H1 (cell line): ENCODE measurements around the gene TM9SF2. TPM values are rescaled to one million over a fixed set of nuclear protein-coding genes. Genes with fewer than 3 reads are reported as not detected.

Experiments used
- CTCF ChIA-PET: fragments of 300-600 bp; sonication (Branson Sonifier 250); formaldehyde crosslinking; loops from one replicate; lab custom pipeline; 2021; ENCODE audit not compliant: partially characterized antibody; lab: Charles Lee
- POLR2A ChIA-PET: fragments of 300-600 bp; sonication (Branson Sonifier 250); formaldehyde crosslinking; loops from one replicate; lab custom pipeline; 2021; ENCODE audit warnings: inconsistent platforms; ENCODE audit not compliant: partially characterized antibody; lab: Charles Lee
- DNase-seq, 2 experiments: peaks; one replicate each; pipeline versions ENCODE4 v3.0.0 to v3.0.0-alpha.2; 2010 to 2022; ENCODE audit warnings: low spot score in 2 of 2, low read depth in 1 of 2, mixed read lengths in 1 of 2
- FAIRE-seq: peaks from 2 replicates; lab custom pipeline; 2011; peaks lifted over from hg19 to GRCh38; lab: Jason Lieb, UNC
- H2AFZ ChIP-seq: 2 replicates; pipeline ENCODE4 v1.8.1; 2012; ENCODE audit warnings: low read length, inconsistent platforms
- H2AK5ac ChIP-seq: 2 replicates; pipeline ENCODE4 v1.6.1; 2013; ENCODE audit warnings: low read depth, low read length
- H2BK120ac ChIP-seq: replicated peaks from 2 replicates; pipeline ENCODE3; 2013; ENCODE audit warnings: low read depth, low read length, inconsistent platforms
- H2BK12ac ChIP-seq: 2 replicates; pipeline ENCODE4 v1.6.1; 2013; ENCODE audit warnings: low read depth, low read length
- H2BK15ac ChIP-seq: 2 replicates; pipeline ENCODE4 v1.6.1; 2013; ENCODE audit warnings: low read length
- H2BK20ac ChIP-seq: 2 replicates; pipeline ENCODE4 v1.6.1; 2013; ENCODE audit warnings: low read length
- H2BK5ac ChIP-seq: 2 replicates; pipeline ENCODE4 v1.6.1; 2013; ENCODE audit warnings: low read depth, low read length
- H3K14ac ChIP-seq: 2 replicates; pipeline ENCODE4 v1.6.1; 2013; ENCODE audit warnings: inconsistent platforms; ENCODE audit not compliant: insufficient read length
- H3K18ac ChIP-seq: 2 replicates; pipeline ENCODE4 v1.6.1; 2013; ENCODE audit warnings: low read length; ENCODE audit errors: extremely low read depth
- H3K23ac ChIP-seq: 2 replicates; pipeline ENCODE4 v1.6.1; 2013; ENCODE audit warnings: inconsistent platforms; ENCODE audit not compliant: insufficient read length
- H3K23me2 ChIP-seq: 2 replicates; pipeline ENCODE4 v1.6.1; 2013; ENCODE audit warnings: low read depth, low read length
- H3K27ac ChIP-seq: 2 replicates; pipeline ENCODE4 v1.6.1; 2011; ENCODE audit warnings: low read depth, low read length, inconsistent platforms
- H3K27me3 ChIP-seq, 4 experiments: replicated peaks in 1 of 4; 1 replicate in 1 of 4; 2 replicates in 3 of 4; pipeline versions ENCODE4 v1.6.1 to v1.8.1; 2011 to 2013; ENCODE audit warnings: low read length in 3 of 4, mild to moderate bottlenecking in 3 of 4, inconsistent platforms in 2 of 4, mixed read lengths in 2 of 4, moderate library complexity in 1 of 4; ENCODE audit not compliant: control insufficient read depth in 3 of 4, insufficient read depth in 3 of 4; ENCODE audit errors: extremely low read depth in 1 of 4
- H3K36me3 ChIP-seq, 4 experiments: 2 replicates each; pipeline versions ENCODE4 v1.6.1 to v1.8.1; 2011 to 2013; ENCODE audit warnings: mild to moderate bottlenecking in 4 of 4, low read length in 3 of 4, moderate library complexity in 2 of 4, control low read depth in 1 of 4, inconsistent platforms in 1 of 4; ENCODE audit not compliant: insufficient read depth in 4 of 4, control insufficient read depth in 2 of 4
- H3K4ac ChIP-seq: replicated peaks from 2 replicates; pipeline ENCODE3; 2013; ENCODE audit warnings: low read length, low read depth, mixed read lengths, inconsistent platforms; ENCODE audit not compliant: insufficient read length
- H3K4me1 ChIP-seq, 4 experiments: replicated peaks in 1 of 4; 1 replicate in 1 of 4; 2 replicates in 3 of 4; pipeline versions ENCODE4 v1.6.1 to v1.8.1; 2011 to 2013; ENCODE audit warnings: low read length in 3 of 4, inconsistent platforms in 2 of 4, mixed read lengths in 1 of 4; ENCODE audit not compliant: insufficient read depth in 4 of 4, control insufficient read depth in 3 of 4
- H3K4me2 ChIP-seq, 2 experiments: 2 replicates each; pipeline versions ENCODE4 v1.6.1 to v1.8.1; 2011 to 2013; ENCODE audit warnings: low read depth in 2 of 2, low read length in 2 of 2, control low read depth in 1 of 2, inconsistent platforms in 1 of 2, mild to moderate bottlenecking in 1 of 2; ENCODE audit not compliant: insufficient read depth in 1 of 2
- H3K4me3 ChIP-seq, 4 experiments: fragments of 200-600, 300-600 bp in 1 of 4; sonication (generic), shearing (Covaris generic), sonication (Bioruptor Twin) in 1 of 4; 2 replicates each; pipeline versions ENCODE4 v1.5.1 to v1.8.1; 2011 to 2016; ENCODE audit warnings: low read length in 4 of 4, low read depth in 3 of 4, control low read depth in 2 of 4, inconsistent platforms in 2 of 4, mild to moderate bottlenecking in 2 of 4, mixed read lengths in 1 of 4, moderate library complexity in 1 of 4; ENCODE audit not compliant: insufficient read depth in 2 of 4; ENCODE audit errors: extremely low read depth in 1 of 4
- H3K56ac ChIP-seq: replicated peaks from 2 replicates; pipeline ENCODE3; 2013; ENCODE audit warnings: low read depth, mild to moderate bottlenecking, mixed read lengths, low read length, inconsistent platforms; ENCODE audit not compliant: insufficient read length
- H3K79me1 ChIP-seq: 2 replicates; pipeline ENCODE4 v1.6.1; 2013; ENCODE audit warnings: low read depth, low read length, control low read depth
- H3K79me2 ChIP-seq, 2 experiments: 2 replicates each; pipeline versions ENCODE4 v1.6.1 to v1.8.1; 2012 to 2013; ENCODE audit warnings: low read length in 2 of 2, mild to moderate bottlenecking in 2 of 2, inconsistent platforms in 1 of 2; ENCODE audit not compliant: insufficient read depth in 2 of 2, control insufficient read depth in 1 of 2
- H3K9ac ChIP-seq, 4 experiments: replicated peaks in 1 of 4; 1 replicate in 1 of 4; 2 replicates in 3 of 4; pipeline versions ENCODE4 v1.6.1 to v1.8.1; 2011 to 2013; ENCODE audit warnings: low read depth in 3 of 4, low read length in 3 of 4, control low read depth in 2 of 4, mild to moderate bottlenecking in 2 of 4, moderate library complexity in 2 of 4, inconsistent platforms in 1 of 4; ENCODE audit errors: extremely low read depth in 1 of 4
- H3K9me3 ChIP-seq, 2 experiments: 2 replicates each; pipeline versions ENCODE4 v1.6.1 to v1.8.1; 2012 to 2013; ENCODE audit warnings: mild to moderate bottlenecking in 2 of 2, moderate library complexity in 2 of 2, control low read depth in 1 of 2, inconsistent platforms in 1 of 2, low read depth in 1 of 2, low read length in 1 of 2, mixed read lengths in 1 of 2; ENCODE audit not compliant: insufficient read depth in 2 of 2
- H4K20me1 ChIP-seq, 2 experiments: replicated peaks in 1 of 2; 2 replicates each; pipeline versions ENCODE3 to v1.8.1; 2011 to 2013; ENCODE audit warnings: inconsistent platforms in 2 of 2, low read length in 2 of 2, mild to moderate bottlenecking in 1 of 2; ENCODE audit not compliant: insufficient read depth in 2 of 2, control insufficient read depth in 1 of 2
- H4K5ac ChIP-seq: 2 replicates; pipeline ENCODE4 v1.6.1; 2013; ENCODE audit warnings: low read length, low read depth, mixed read lengths, inconsistent platforms; ENCODE audit not compliant: insufficient read length
- H4K8ac ChIP-seq: 2 replicates; pipeline ENCODE4 v1.8.0; 2013; ENCODE audit warnings: mild to moderate bottlenecking, moderate library complexity, low read length, inconsistent platforms; ENCODE audit not compliant: insufficient read depth; ENCODE audit errors: extremely low read depth
- H4K91ac ChIP-seq: replicated peaks from 2 replicates; pipeline ENCODE3; 2013; ENCODE audit warnings: low read length, mixed read lengths, inconsistent platforms; ENCODE audit not compliant: insufficient read length
- BRCA1 ChIP-seq: IDR thresholded peaks from 2 replicates; pipeline ENCODE4 v1.6.1; 2012; ENCODE audit warnings: low read depth, low read length, improper control_type of control experiment
- CHD2 ChIP-seq: IDR thresholded peaks from 2 replicates; pipeline ENCODE4 v1.6.1; 2012; ENCODE audit warnings: low read length, improper control_type of control experiment
- EP300 ChIP-seq, 2 experiments: IDR thresholded peaks; 1 replicate in 1 of 2; 2 replicates in 1 of 2; pipeline ENCODE4 v1.6.1; 2011 to 2012; ENCODE audit warnings: low read depth in 2 of 2, low read length in 2 of 2, mild to moderate bottlenecking in 2 of 2, borderline replicate concordance in 1 of 2, inconsistent platforms in 1 of 2, moderate library complexity in 1 of 2
- KDM1A ChIP-seq: fragments of 200-600, 300-600 bp; sonication (generic); IDR thresholded peaks from 2 replicates; pipeline ENCODE4 v1.7.1; 2016; ENCODE audit warnings: mild to moderate bottlenecking, low read length, borderline replicate concordance
- KDM4A ChIP-seq: IDR thresholded peaks from one replicate; pipeline ENCODE4 v1.7.1; 2012; ENCODE audit warnings: low read depth, mild to moderate bottlenecking, moderate library complexity, low read length, inconsistent platforms; ENCODE audit not compliant: severe bottlenecking
- MAFK ChIP-seq: IDR thresholded peaks from 2 replicates; pipeline ENCODE4 v1.6.1; 2012; ENCODE audit warnings: low read depth, mild to moderate bottlenecking, improper control_type of control experiment, low read length
- NRF1 ChIP-seq: IDR thresholded peaks from 2 replicates; pipeline ENCODE4 v1.6.1; 2011; ENCODE audit warnings: mild to moderate bottlenecking, low read depth, low read length, improper control_type of control experiment
- SIRT6 ChIP-seq: IDR thresholded peaks from one replicate; pipeline ENCODE4 v1.7.1; 2012; ENCODE audit warnings: low read length, inconsistent platforms
- SP1 ChIP-seq: IDR thresholded peaks from 2 replicates; pipeline ENCODE4 v1.6.1; 2011; ENCODE audit warnings: low read depth, low read length
- TAF1 ChIP-seq: IDR thresholded peaks from 2 replicates; pipeline ENCODE4 v1.6.1; 2011; ENCODE audit warnings: mild to moderate bottlenecking, low read depth, low read length
- WGBS, 2 experiments: shearing (Covaris generic) in 1 of 2; methylation state at CpG; one replicate each; pipeline versions ENCODE4 v1.1.6 to v1.1.7; 2013 to 2015; ENCODE audit warnings: low lambda C conversion rate in 2 of 2, mixed read lengths in 2 of 2, inconsistent platforms in 1 of 2, low coverage in 1 of 2, missing lambda C conversion rate in 1 of 2; ENCODE audit not compliant: insufficient replicate concordance in 2 of 2, insufficient coverage in 1 of 2, insufficient read length in 1 of 2; ENCODE audit errors: extremely low coverage in 1 of 2, missing lambda C conversion rate in 1 of 2; 5-methylcytosine and 5-hydroxymethylcytosine counted together
- polyA plus RNA-seq, 7 experiments: library from polyadenylated mRNA; depleted of rRNA in 3 of 7; stranded (reverse) in 5 of 7; unstranded in 2 of 7; fragments of >200 nt in 5 of 7; fragments of 200-250 nt in 2 of 7; gene quantifications; 1 replicate in 5 of 7; 2 replicates in 1 of 7; 4 replicates in 1 of 7; pipeline versions ENCODE4 v1.2.1 to v1.2.3, GENCODE V29; 2011 to 2013; ENCODE audit warnings: missing spikeins in 2 of 7, mixed read lengths in 2 of 7
- total RNA-seq: library from RNA; stranded (reverse); fragmentation: NEBNext Ultra II Directional; extraction: Animal tissue kit (Norgen Biotek cat#: 25700); gene quantifications from 2 replicates; pipeline ENCODE4 v1.2.1, GENCODE V29; 2021
- TF ChIP-seq, protein P1 (sequence below): IDR thresholded peaks from 2 replicates; pipeline ENCODE4 v1.6.1; 2011; ENCODE audit warnings: low read length, improper control_type of control experiment
- TF ChIP-seq, protein P2 (sequence below): IDR thresholded peaks from 2 replicates; pipeline ENCODE4 v1.6.1; 2012; ENCODE audit warnings: low read length, inconsistent platforms

TM9SF2 gene
- total and polyA plus RNA-seq, 2 of the 8 experiments (the other 6 are each of a cell fraction or from before 2014, with no cell fraction given) = 68.0 to 101 TPM

DNA sequence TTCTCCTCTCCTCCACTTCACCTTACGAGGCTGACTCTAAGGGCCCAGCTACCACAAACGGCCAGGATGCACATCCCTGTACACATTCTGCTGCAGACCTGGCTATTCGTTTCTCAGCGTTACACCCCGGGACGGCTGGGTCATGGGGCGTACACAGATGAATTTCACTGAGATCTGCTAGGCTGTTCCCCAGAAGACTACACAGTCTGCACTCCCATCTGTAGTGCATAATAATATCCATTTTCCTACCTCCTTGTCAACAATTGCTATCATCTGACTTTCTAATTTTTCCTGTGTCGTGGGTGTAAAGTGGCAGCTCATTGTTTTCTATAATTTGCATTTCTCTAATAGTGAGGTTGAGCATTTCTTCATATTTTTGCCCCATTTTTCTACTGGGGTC lies 85.7 kb downstream of the TM9SF2 start:
- FAIRE-seq (no peak), DNase-seq (no peak)
- H4K91ac ChIP-seq = no peak overlapping the region
- no peak overlapping the region for H3K18ac ChIP-seq
- no peak overlapping the region for H3K23ac ChIP-seq
- no peak overlapping the region for H2BK12ac ChIP-seq
- no peak overlapping the region for H3K9ac ChIP-seq
- no peak overlapping the region for H3K4ac ChIP-seq
- 94% methylated on average over 8 of the region's 8 CpGs; no CpG with 5 or more reads in 1 of the 2 experiments for WGBS, 2 experiments
- no peak overlapping the region for H2BK15ac ChIP-seq
- H3K9me3 ChIP-seq = no peaks in the 10 kb centered on the region
- H3K27me3 ChIP-seq = no peaks in the 10 kb centered on the region
- H3K14ac ChIP-seq = no peak overlapping the region
- H4K20me1 ChIP-seq = no peaks in the 10 kb centered on the region
- H2AFZ ChIP-seq = no peak overlapping the region
- H3K27ac ChIP-seq = no peak overlapping the region
- no peak overlapping the region for H2BK20ac ChIP-seq
- no peak overlapping the region for H2AK5ac ChIP-seq
- no peak overlapping the region for H3K56ac ChIP-seq
- H3K36me3 ChIP-seq = no peaks in the 10 kb centered on the region
- H3K23me2 ChIP-seq = no peaks in the 10 kb centered on the region
- peaks cover 0 to 2% (median 0%) of the 10 kb centered on the region in 4 experiments; a peak in 1 of 7 replicates for H3K4me1 ChIP-seq
- no peaks in the 10 kb centered on the region for H3K79me2 ChIP-seq
- no peak overlapping the region for H2BK5ac ChIP-seq
- H4K5ac ChIP-seq = no peak overlapping the region
- H3K4me3 ChIP-seq = no peak overlapping the region
- no peaks in the 10 kb centered on the region for H3K79me1 ChIP-seq
- H4K8ac ChIP-seq = no peak overlapping the region
- POLR2A ChIA-PET = no interaction called here
- no peak overlapping the region for H3K4me2 ChIP-seq
- H2BK120ac ChIP-seq = no peak overlapping the region
- CTCF ChIA-PET = interaction anchor here (1.0 to 1.5 kb wide), 4 partner anchors 8 to 143 kb away, joined by 3 to 5 read pairs (median 4); partner anchors contain the start of gene CLYBL
- TF ChIP-seq KDM4A = no peak
- TF ChIP-seq MAFK = no peak
- TF ChIP-seq BRCA1 = no peak
- no peak for TF ChIP-seq CHD2
- TF ChIP-seq NRF1 = no peak
- TF ChIP-seq SP1 = no peak
- TF ChIP-seq EP300 (IDR thresholded peaks at IDR 0.05; ENCODE audit: borderline replicate concordance in 1 of 2, low read depth in 2 of 2, low read length in 2 of 2) = no peak
- TF ChIP-seq, protein P1, sequence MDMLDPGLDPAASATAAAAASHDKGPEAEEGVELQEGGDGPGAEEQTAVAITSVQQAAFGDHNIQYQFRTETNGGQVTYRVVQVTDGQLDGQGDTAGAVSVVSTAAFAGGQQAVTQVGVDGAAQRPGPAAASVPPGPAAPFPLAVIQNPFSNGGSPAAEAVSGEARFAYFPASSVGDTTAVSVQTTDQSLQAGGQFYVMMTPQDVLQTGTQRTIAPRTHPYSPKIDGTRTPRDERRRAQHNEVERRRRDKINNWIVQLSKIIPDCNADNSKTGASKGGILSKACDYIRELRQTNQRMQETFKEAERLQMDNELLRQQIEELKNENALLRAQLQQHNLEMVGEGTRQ = no peak
- TF ChIP-seq SIRT6 = no peak
- TF ChIP-seq KDM1A = no peak
- TF ChIP-seq, protein P2, sequence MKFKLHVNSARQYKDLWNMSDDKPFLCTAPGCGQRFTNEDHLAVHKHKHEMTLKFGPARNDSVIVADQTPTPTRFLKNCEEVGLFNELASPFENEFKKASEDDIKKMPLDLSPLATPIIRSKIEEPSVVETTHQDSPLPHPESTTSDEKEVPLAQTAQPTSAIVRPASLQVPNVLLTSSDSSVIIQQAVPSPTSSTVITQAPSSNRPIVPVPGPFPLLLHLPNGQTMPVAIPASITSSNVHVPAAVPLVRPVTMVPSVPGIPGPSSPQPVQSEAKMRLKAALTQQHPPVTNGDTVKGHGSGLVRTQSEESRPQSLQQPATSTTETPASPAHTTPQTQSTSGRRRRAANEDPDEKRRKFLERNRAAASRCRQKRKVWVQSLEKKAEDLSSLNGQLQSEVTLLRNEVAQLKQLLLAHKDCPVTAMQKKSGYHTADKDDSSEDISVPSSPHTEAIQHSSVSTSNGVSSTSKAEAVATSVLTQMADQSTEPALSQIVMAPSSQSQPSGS = no peak
- TF ChIP-seq TAF1 = no peak
